GM21529 (cell line): ENCODE data around the gene KIF18B.

ENCODE experiments used
- ATAC-seq: cut with Tn5 transposase; IDR thresholded peaks from one replicate; pipeline ENCODE4 v1.9.1; 2021; ENCODE audit not compliant: unreplicated experiment

The KIF18B gene

GRCh38 chr17:44940317-44940716, 7.3 kb downstream of the KIF18B start:
- ATAC-seq = no peak

GRCh38 chr17:44935116-44935515, 12.5 kb downstream of the KIF18B start:
- no peak for ATAC-seq

GRCh38 chr17:44934745-44935105, 12.8 kb downstream of the KIF18B start:
- no peak for ATAC-seq

GRCh38 chr17:44933824-44934744, 13.5 kb downstream of the KIF18B start:
- ATAC-seq = no peak

GRCh38 chr17:44932787-44933097, 14.8 kb downstream of the KIF18B start:
- no peak for ATAC-seq

- ATAC-seq = no peak
Observed at GRCh38 chr17:44932096-44932786, 15.3 kb downstream of the KIF18B start.

GRCh38 chr17:44931376-44931775, 16.2 kb downstream of the KIF18B start:
- no peak for ATAC-seq

GRCh38 chr17:44930667-44931066, 16.9 kb downstream of the KIF18B start:
- no peak for ATAC-seq

- no peak for ATAC-seq
Observed at GRCh38 chr17:44928950-44929720, 18.4 kb downstream of the KIF18B start.

GRCh38 chr17:44928136-44928535, 19.4 kb downstream of the KIF18B start:
- no peak for ATAC-seq

GRCh38 chr17:44927696-44928095, 19.9 kb downstream of the KIF18B start:
- ATAC-seq = no peak

GRCh38 chr17:44926821-44927525, 20.6 kb downstream of the KIF18B start:
- ATAC-seq = no peak

- no peak for ATAC-seq
Observed at GRCh38 chr17:44925731-44926697, 21.6 kb downstream of the KIF18B start.

GRCh38 chr17:44924107-44924544, 23.4 kb downstream of the KIF18B start:
- no peak for ATAC-seq

- no peak for ATAC-seq
Observed at GRCh38 chr17:44922746-44923470, 24.7 kb downstream of the KIF18B start.

- ATAC-seq = no peak
Observed at GRCh38 chr17:44922136-44922535, 25.4 kb downstream of the KIF18B start.

GRCh38 chr17:44921122-44921882, 26.3 kb downstream of the KIF18B start:
- no peak for ATAC-seq

- no peak for ATAC-seq
Observed at GRCh38 chr17:44920565-44920940, 27.0 kb downstream of the KIF18B start.
